Measurements from ENCODE around the gene LRRC59.

LRRC59 gene

DNA sequence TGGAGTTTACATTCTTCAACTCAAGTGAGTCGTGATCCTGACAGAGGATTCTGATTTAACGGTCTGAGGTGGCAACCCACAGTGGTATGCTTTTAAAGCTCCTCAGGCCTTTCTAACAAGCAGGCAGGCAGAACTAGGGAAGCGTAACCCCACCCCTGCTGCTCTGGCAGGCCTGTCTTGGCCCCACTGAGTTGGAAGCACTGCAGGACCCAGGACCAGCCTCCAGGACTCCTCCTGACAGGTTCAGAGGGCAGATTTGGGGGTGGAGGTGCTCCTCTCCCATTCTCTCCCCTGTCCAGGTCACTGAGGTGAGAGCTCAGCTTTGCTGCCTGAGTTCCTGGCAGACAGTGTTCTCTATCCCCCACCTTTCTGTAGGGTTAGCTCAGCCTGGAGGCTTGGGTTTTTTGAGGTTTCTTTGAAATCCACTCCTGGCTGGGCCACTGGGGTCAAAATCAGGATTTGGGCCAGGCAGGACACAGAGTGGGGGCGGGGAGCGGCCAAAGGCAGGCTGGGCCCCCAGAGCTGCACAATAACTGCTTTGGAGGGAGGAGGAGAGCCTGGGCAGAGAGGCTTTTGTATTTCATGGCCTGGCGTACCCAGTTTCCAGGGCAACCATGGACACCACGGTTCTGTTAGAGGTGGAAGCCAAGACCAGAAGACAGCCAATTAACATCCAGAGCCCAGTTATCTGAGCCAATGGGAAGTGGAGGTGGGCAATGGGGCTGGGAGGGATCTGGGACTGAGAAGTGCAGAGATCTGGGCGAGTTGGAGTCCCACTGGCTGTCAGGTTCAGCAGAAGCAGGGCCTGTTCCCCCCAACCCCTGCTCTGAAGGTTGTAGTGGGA, 33.9 kb downstream of the LRRC59 start:
- peak in 45 of 51 donors; percentile 15 to 92 (median 68) for DNase-seq

DNA sequence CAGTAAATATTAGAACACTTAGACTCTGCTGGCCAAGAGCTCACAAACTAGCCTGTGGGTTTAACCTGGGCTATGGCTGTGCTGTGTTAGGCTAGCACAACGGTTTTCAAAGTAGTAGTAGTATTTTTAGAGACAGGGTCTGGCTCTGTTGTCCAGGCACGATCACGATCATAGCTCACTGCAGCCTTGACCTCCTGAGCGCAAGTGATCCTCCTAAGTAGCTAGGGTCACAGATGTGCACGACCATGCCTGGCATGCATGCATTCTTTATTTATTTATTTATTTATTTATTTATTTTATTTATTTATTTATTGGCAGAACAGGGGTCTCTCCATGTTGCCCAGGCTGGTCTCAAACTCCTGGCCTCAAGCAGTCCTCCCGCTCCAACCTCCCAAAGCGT, 34.7 kb downstream of the LRRC59 start:
- DNase-seq: no peak

DNA sequence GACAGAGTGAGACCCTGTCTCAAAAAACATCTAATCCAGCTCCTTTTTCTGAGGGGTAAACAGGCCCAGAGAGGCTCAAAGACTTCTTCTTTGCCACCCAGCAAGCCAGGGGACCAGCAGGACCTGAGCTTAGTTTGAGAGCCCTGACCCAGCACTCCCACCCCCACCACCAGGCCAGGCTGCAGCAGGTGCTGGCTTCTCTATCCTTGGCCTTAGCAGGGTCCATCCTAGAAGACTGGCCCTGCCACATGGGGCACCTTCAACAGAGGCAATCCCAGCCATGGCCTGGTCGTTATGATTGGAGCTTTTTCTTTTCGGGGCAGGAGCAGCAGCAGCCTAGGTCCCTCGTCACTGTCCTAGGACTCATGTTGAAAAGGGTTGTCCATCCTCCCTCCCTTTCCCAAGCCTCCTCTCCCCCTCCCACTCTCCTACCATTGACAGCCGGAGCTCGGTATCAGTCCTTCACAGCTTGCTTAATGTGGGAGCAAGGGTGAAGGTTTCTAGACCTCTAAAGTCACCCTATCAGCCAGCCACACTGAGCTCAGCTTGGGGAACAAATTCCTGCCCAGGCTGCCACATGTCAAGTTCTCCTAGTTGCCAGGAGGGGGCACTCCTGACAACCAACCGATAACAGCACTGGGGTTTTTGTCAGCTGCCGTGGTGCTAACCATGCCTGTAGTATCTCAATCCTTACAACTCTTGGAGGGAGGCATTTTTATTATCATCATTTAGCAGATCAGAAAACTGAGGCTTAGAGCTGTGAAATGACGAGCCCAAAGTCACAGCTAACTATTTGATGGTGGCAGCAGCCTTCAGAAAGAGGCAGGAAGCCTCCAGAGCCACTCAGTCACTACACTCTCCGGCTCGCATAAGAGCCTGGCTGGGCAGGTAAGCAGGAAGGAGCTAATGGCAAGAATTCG, 35.5 kb downstream of the LRRC59 start:
- peak in 28 of 51 donors; percentile 5 to 70 (median 29) for DNase-seq

DNA sequence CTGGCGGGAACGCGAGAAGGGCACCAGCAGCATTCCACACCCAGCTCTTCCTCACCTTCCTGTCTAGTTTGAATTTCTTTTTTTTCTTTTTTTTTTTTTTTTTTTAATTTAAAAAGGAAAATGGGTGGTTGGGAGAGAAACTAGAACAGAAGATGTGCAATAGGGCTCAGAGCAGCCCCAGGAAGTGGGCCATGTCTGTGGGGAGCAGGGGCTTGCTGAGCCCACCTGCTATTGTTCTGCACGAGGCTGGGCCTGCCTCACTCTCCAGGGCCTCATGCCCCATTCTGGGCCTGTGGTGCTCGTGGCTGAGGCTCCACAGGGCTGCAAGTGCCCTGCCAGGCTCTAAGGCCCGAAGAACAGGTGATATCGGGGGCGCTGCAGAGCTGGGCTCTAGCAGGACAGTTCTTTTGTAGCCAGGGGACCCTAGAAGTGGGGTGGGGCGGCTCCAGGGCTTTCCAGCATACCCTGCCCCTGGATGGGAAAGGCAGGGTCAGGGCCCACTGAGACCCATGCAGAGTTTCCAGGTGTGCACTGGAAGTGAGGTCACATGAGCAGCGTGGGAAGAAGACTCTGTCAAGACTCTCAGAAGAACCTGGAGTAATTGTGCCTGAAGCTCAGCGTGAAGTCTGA, 36.7 kb downstream of the LRRC59 start:
- DNase-seq: no peak

DNA sequence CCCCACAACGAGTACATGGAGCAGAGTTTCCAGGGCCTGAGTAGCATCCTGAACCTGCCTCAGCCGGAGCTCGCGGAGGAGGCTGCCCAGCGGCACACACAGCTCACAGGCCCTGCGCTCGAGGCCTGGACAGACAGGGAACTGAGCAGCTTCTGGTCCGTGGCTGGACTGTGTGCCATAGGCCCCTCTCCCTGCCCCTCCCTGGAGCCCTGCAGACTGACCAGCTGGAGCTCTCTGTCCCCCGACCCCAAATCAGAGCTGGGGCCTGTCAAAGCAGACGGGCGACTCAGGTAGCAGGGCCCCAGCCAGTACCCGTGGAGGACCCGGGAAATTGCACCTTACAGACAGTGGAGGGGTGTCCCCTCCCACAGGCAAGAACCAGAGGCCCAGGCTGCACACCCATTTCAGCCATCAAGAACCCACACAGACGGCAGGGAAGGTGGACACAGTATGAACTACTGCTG, 37.3 kb downstream of the LRRC59 start:
- DNase-seq: no peak

DNA sequence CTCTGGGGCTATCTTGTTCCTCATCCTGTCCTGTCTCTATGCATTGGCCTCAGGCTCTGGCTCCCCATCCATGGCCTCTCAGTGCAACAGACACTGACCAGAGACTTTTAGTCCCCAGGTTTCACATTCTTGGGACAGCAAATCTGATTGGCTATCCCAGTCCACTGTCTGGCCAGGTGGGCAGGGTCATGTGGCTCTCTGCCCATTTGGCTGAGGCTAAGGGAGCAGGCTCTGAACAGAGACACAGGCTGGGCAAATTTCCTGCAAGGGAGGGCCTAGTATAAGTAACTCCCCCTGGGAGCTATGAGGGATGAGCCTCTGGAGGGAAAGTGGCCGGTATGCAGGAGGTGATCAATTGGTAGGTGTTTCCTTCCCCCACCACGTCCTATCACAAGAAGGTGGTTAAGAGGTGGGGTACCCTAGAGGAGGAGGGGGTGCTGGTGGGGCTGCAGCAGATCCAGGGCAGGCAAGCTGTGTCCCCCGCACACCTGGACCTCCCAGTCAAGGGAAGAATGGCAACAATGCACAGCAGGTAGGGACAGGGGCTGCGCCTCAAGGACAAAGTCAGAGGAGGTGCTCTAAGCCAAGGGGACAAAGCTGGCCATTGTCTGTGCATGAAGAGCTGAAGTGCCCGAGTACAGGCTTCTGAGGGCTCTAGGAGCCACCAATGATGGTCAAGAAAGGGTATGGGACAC, 38.2 kb downstream of the LRRC59 start:
- no peak for DNase-seq

DNA sequence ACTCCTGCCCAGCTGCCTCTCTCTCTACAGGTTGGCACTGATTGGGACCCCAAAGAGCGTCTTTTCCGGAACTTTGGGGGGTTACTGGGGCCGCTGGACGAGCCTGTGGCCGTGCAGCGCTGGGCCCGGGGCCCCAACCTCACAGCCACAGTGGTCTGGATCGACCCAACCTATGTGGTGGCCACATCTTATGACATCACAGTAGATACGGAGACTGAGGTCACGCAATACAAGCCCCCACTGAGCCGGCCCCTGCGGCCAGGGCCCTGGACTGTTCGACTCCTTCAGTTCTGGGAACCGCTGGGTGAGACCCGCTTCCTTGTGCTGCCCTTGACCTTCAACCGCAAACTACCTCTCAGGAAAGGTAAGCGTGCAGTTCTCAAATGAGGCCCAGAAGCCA, 39.1 kb downstream of the LRRC59 start:
- no peak for DNase-seq

DNA sequence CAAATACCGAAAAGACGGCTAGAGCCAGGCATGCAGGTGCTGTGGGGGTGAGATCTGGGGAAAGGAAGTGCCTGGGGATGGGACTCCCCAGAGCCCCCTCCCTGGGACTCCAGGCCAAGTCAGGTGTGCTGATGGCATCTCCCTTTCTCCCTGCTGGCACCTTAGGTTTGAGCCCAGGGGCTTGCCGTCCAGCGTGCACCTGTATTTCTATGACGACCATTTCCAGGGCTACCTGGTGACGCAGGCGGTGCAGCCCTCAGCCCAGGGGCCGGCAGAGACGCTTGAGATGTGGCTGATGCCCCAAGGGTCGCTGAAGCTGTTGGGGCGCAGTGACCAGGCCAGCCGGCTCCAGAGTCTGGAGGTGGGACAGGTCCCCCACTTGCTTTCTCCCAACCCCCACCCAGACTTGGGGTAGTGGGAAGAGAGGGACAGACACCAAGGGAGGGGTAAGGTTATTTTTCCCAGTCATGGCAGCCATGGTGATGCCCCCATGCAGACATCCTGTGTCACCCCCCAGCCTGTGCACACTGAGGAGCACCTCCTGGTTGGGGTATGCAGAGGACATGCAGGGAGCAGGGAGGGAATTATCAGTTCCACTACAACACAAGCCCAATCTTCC, 40.3 kb downstream of the LRRC59 start:
- no peak for DNase-seq

DNA sequence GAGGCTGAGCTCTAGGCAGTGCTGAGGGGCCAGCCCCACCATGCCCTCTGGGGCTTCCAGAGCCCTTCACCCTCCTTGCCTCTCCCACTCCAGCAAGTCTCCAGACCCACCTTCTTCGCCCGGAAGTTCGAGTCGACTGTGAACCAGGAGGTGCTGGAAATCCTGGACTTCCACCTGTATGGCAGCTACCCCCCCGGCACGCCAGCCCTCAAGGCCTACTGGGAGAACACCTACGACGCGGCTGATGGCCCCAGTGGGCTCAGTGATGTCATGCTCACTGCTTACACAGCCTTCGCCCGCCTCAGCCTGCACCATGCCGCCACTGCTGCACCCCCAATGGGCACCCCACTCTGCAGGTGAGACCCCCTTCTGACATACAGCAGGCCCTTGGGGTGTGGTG, 40.9 kb downstream of the LRRC59 start:
- no peak for DNase-seq

DNA sequence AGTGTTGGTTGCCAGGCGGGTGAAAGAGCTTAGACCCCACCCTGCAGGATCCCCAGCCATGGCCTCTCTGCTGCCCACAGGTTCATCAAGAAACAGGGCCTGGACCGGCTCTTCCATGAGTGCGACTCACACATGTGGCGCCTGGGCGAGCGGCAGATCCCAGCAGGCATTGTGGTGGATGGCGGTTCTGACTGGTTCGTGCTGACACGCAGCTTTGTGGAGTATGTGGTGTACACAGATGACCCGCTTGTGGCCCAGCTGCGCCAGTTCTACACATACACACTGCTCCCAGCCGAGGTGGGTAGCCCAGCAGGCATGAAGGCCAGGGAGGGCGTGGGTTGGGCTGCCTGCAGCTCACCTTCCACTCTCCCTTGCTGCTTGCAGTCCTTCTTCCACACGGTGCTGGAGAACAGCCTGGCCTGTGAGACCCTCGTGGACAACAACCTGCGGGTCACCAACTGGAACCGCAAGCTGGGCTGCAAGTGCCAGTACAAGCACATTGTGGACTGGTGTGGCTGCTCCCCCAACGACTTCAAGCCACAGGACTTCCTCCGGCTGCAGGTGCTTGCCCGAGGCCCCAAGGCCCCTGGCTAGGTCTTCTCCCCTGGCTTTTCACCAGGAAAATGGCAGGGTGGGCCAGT, 41.5 kb downstream of the LRRC59 start:
- no peak for DNase-seq

DNA sequence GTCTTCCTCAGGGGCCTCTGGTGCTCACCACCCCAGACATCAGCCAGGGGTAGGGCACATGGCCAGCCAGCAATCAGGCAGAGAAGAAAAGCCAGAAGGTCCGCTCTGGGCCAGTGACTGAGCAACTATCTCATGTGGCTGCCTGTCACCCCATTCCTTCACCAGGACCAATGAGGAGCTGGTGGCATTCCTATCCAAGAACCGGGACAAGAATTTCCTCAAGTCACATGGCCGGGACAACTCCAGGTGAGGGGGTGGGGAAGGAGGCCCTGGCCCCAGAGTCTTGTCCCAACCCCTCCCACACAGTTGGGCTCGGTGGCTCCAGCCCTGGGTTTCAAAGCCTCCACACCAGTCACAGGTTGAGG, 42.0 kb downstream of the LRRC59 start:
- DNase-seq: no peak

DNA sequence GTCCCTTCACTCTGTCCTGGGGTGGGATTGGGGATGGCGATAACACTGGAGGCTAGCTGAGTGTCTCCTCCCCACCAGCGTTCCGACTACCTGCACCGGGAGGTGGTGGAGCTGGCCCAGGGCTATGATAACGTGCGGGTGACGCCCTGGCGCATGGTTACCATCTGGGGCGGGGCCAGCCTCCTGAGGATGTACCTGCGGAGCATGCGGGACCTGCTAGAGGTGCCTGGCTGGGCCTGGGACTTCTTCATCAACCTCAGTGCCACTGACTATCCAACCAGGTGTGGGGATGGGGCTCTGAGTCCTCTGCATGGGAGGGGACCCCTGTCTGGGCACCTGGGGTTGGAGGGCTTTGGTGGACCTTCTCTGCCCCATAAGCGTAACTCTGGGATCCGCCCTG, 42.5 kb downstream of the LRRC59 start:
- no peak for DNase-seq

DNA sequence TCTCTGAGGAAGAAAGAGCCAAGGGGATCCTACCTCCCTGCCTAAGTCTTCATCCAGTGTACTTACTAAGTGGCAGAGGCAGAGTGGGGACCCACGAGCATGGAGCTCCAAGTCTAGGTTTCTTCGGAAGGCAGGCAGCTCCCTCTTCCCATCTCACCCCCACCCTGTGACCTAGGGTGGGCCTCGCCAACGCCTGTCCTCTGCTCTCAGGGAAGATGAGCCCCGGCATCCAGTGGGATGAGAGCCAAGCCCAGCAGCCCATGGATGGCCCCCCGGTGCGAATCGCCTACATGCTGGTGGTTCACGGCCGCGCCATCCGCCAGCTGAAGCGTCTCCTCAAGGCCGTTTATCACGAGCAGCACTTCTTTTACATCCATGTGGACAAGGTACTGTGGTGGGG, 43.1 kb downstream of the LRRC59 start:
- no peak for DNase-seq

DNA sequence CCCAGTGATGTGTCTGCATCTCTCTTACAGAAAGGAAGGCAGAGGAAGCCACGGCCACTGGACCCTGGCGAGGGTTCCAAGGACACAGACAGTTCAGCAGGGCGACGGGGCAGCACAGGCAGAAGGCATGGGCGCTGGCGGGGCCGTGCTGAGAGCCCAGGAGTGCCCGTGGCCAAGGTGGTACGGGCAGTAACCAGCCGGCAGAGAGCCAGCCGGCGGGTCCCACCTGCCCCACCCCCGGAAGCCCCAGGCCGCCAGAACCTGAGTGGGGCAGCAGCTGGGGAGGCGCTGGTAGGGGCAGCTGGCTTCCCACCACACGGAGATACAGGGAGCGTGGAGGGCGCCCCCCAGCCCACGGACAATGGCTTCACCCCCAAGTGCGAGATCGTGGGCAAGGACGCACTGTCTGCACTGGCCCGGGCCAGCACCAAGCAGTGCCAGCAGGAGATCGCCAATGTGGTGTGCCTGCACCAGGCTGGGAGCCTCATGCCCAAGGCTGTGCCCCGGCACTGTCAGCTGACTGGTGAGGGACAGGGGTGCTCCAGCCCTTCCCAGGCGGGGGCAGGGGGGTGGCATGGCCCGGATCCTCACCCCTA, 43.6 kb downstream of the LRRC59 start:
- DNase-seq: no peak

DNA sequence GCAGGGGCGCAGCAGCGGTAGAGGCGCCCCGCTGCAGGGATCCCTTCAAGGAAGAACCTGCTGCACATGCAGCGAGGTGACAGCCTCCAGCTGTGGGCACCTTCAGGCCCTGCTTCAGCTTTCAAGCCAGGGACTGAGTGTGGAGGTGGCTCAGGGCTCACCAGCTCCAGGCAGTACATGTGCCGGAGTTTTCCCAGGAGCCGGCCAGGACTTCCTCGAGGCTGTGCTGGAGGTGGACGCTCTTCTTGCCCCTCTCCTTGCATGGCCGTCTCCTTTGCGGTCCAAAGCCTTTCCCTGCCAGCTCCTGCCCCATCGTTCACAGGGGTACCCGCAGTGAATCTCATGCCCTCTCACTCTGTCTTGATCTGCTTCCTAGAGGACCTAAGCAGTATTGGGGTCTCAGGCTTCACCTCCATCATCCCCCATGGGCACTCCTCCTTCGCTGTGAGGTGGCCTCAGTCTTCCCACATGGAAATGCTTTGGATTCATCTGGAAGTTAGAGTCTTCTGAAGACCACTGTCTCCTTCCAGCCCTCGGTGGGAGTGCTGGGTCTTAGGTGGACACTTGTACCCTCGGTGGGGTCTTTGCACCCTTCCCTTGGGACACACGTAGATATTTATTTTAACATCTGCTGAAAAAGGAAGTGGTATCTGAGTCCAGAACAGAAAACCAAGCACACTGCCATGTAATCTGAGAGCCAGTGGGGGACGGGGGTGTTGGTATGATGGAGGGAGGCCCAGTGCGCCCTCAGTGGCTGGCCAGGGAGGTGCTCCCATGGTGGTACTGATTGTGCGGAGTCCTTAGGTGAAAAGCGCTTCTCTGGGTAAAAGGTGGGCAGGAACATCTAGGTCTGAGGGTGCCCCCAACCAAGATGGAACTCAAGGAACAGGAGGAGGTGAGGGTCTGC, 44.4 kb downstream of the LRRC59 start:
- no peak for DNase-seq

DNA sequence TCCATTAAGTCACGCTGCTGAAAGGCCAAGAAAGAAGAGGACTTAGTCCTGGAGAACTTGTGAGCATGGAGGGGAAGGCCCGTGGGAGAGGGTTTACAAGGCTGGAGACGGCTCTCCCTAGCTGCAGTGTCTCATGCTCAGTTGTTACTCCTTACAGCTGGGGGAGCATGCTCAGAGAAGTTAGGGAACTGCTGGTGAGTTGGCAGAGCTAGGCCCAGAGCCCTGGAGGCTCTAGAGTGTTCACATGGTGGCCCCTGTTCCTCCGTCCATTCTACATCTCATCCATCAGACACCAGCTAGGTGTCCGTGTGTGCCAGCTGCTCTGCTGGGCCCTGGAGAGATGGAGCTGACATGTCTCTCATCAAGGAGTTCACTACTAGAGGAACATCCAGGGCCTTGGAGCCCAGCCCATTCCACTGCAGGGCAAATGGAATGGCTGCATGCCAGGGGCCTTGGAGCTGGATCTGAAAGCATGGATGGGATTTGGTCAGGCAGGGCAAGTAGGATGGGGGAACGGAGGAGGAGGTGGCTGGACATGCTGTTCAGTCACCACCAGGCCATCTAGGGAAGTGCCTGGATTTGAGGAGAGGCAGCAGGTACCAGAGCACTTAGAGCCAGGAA, 45.1 kb downstream of the LRRC59 start:
- no peak for DNase-seq

DNA sequence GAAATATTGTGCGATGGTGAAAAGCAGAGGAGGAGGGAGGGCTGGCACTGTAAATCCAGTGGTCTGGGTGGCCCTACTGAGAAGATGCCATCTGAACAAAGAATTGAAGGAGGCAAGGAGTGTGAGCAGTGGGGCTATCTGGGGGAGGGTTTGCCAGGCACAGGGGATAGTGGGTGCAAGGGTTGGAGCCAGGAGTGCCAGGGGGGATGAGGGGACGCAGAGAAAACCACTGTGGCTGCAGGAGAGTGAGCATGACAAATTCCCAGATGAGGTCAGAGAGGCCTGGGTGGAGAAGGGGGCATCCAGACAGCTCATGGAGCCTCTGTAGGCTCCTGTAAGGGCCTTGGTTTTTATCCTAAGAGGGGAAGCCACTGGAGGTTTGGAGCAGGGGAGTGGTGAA, 46.6 kb downstream of the LRRC59 start:
- no peak for DNase-seq

DNA sequence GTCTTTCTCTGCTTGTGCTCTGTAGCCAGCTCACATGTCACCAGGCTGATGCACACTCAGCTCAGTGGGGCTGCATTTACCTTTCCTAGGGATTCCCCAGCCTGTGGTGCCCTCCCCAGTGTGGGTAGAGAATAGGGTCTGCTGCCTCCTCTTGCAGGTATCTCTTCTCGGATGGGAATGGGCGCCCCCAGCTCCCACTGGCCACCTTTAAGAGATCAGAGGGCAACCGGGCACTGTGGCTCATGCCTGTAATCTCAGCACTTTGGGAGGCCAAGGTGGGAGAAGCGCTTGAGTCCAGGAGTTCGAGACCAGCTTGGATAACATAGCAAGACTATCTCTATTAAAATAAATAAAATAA, 48.1 kb downstream of the LRRC59 start:
- DNase-seq: no peak

Data from hypothalamus (tissue), 51 donors.